ENCODE results near the gene DET1. TPM values are rescaled to one million over a fixed set of nuclear protein-coding genes. Genes with fewer than 3 reads are reported as not detected.

DET1 gene
- total RNA-seq, 4 donors from 2014 or later = 4.1 to 8.4 (median 6.4) TPM

Other genes with a start within 250 kb of the DET1 start
- 10 to 100 TPM; 36.2 to 48.9 (median 44.6) TPM for gene MRPL46, start 79.3 kb downstream of the DET1 start, total RNA-seq
- 10 to 100 TPM; 33.5 to 47.8 (median 45.2) TPM for gene MRPS11, start 79.0 kb downstream of the DET1 start, total RNA-seq
- gene AEN, start 74.7 kb upstream of the DET1 start, total RNA-seq = 10 to 100 TPM; 16.1 to 19.2 (median 17.3) TPM
- 1 to 10 TPM; 1.2 to 9.2 (median 1.6) TPM for gene ISG20, start 92.3 kb upstream of the DET1 start, total RNA-seq

Data from gastrocnemius medialis (tissue), 4 donors.